Omental fat pad (tissue), 4 donors: ENCODE results near the gene GPER1. TPM values are rescaled to one million over a fixed set of nuclear protein-coding genes. Genes with fewer than 3 reads are reported as not detected.

ENCODE experiments used
- ATAC-seq: fragments of 150-250 bp; one replicate; pipeline ENCODE4 v1.9.1; 2016; ENCODE audit warnings: mild to moderate bottlenecking, moderate library complexity; ENCODE audit not compliant: low FRiP score
- DNase-seq: peaks from one replicate; pipeline ENCODE4 v3.0.0-alpha.2; 2019; ENCODE audit warnings: low spot score
- CTCF ChIP-seq, 3 donors: fragments of 450-650 bp; IDR thresholded peaks; one replicate each; pipeline ENCODE4 v1.5.1; 2016 to 2017; ENCODE audit warnings: antibody characterized with exemption in 3 of 3, mild to moderate bottlenecking in 3 of 3, moderate library complexity in 2 of 3
- total RNA-seq, 4 donors: library from RNA; depleted of rRNA; stranded (reverse); fragments of >200 nt; gene quantifications; one replicate each; pipeline ENCODE4 v1.1.0, GENCODE V29; 2016

Gene GPER1
- total RNA-seq, 4 donors from 2014 or later = 3.2 to 18.9 (median 4.1) TPM

DNA sequence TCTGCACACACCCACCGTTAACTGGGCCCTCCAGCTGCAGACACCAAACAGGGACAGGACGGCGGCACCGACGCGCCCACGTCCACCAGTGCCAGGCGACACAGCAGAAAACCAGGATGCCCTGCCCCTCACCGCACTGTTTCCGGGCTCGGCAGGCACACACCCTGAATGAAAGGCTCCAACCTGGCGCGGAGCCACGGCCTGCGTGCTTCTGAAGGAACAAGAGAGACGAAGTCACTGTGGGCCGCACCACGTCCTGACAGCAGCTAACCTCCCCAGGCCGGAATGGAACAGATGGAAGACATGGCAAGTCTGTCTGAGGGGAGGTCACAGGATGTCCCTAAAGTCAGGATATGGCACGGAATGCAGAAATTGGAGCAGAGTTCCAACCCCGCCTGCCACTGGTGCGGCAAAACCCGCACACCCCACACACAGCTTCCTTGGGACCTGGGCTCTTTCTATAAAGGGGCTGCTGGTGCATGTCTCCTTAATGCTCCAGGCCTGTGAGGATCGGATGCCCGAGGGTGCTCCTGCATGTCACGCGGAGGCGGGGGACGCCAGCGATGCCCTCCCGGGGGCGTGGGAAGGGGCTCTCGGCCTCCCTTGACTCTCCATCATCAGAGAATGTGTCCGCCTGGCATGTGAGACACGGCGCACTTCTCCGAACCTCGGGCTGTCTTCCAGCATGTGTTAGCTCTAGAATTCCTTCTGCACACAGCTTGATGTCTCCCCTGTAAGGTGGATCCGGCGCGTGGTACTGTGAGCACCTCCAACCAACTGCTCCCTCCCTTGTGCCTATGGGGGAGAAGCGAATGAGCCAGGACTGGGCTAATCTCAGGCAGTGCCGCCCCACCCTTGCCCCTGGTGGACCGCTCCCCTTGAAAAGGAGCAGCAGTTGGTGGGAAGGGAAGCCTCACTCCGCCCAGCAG, 3.9 kb upstream of the GPER1 start:
- ATAC-seq (no peak), DNase-seq (no peak)
- no peak for TF ChIP-seq CTCF (IDR thresholded peaks at IDR 0.05)

GRCh38 chr7:1085266-1085665, 2.6 kb upstream of the GPER1 start:
- TF ChIP-seq CTCF (IDR thresholded peaks at IDR 0.05) = no peak
- ATAC-seq = no peak
- DNase-seq = no peak

DNA sequence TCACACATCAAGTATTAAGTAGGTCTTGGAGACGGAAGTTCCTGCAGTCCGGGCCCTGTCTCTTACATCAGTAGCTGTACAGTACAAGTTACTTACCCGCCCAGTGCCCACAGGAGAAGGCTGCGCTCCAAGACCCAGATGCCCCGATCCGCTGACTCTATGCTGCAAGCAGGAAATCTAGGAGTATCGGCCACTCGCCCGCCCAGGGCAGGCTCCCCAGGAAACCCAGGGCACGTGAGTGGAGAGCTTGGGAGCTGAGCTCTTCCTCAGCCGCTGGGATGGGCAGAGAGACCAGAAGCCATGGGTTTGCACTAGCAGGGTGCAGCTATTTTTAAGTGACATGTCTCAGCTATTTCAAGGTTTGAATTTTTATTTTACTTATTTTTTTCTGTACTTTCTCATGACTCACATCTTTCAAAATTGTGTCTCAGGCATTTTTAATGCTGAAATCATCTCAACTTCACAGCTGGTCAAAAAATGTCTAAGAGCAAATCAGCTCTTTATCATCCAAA, 1.9 kb upstream of the GPER1 start:
- no peak for TF ChIP-seq CTCF (IDR thresholded peaks at IDR 0.05)
- DNase-seq (no peak), ATAC-seq (no peak)

DNA sequence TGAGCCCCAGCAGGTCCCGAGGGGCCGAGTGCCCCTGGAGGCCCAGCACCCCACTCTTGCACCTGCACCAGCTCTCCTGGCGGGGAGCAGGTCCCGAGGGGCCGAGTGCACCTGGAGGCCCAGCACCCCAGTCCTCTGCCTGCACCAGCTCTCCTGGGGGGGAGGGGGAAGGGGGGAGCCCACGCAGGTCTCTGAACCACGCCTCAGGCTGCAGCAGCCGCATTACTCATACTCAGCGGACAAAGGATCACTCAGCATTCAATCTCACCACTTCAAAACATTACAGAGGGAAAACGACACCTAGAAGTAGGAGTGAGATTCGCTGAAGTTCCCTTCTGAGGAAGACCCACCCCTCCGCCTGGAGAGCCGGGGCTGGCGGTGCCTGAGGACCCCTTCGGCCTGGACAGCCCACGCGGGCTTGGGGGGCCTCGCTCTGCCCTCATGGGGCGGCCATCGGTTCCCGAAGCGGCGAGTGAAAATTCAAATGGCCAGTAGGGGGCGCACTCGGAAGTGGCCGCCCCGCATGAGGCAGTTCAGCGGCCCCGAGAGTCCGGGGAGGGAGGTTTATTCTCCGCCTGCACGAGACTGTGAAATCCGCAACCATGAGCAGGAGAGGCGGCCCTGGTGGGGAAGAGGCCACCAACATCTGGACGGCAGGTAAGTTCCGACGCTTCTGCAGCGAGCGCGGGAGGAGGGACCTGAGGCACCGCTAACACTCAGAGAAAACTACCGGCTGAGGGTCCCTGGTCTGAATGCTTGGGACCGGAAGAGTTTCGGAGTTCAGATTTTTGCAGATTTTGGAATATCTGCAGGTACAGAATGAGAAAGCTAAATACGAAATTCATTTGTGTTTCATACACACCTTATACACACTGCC, 1.1 kb upstream of the GPER1 start:
- TF ChIP-seq CTCF (IDR thresholded peaks at IDR 0.05) = peak in 2 of 3 donors; percentile 49 to 87

DNA sequence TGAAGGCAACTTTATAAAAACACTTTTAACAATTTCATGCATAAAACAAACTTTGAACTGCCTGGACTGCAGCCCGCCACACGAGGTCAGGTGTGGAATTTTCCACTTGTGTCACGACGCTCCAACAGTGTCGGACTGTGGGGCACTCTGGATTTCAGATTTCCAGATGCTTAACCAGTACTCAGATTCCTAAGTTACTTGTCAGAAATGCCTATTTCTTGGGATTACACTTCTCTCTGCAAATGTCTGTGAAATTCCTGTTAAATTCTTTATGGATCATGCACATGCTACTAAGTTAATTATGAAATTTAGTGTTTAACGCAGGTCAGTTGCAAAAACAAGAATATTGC, 473 bp upstream of the GPER1 start:
- ATAC-seq (no peak), DNase-seq (no peak)
- TF ChIP-seq CTCF (IDR thresholded peaks at IDR 0.05) = no peak

More for the DNA sequence above, 1.1 kb upstream of the GPER1 start:
- DNase-seq = peak; percentile 78
- ATAC-seq = peak; percentile 67

- no peak for DNase-seq
- ATAC-seq = no peak
- no peak for TF ChIP-seq CTCF (IDR thresholded peaks at IDR 0.05)
Measured at GRCh38 chr7:1090236-1090635, 2.3 kb downstream of the GPER1 start.
